Uterus (tissue), 2 donors: ENCODE results near the gene EHMT1.

Experiments
- POLR2A ChIP-seq, 2 donors: fragments of 450-650 bp; IDR thresholded peaks; one replicate each; pipeline ENCODE4 v1.6.1; 2016; ENCODE audit warnings: antibody characterized with exemption in 2 of 2, mild to moderate bottlenecking in 1 of 2, moderate library complexity in 1 of 2
- TF ChIP-seq, protein P1 (sequence below), 4 experiments: fragments of 200-600 bp in 2 of 4; fragments of 450-650 bp in 2 of 4; sonication (generic) in 2 of 4; IDR thresholded peaks; one replicate each; pipeline ENCODE4 v1.5.1; 2016 to 2019; ENCODE audit warnings: antibody characterized with exemption in 4 of 4, mild to moderate bottlenecking in 2 of 4, moderate library complexity in 1 of 4

DNA sequence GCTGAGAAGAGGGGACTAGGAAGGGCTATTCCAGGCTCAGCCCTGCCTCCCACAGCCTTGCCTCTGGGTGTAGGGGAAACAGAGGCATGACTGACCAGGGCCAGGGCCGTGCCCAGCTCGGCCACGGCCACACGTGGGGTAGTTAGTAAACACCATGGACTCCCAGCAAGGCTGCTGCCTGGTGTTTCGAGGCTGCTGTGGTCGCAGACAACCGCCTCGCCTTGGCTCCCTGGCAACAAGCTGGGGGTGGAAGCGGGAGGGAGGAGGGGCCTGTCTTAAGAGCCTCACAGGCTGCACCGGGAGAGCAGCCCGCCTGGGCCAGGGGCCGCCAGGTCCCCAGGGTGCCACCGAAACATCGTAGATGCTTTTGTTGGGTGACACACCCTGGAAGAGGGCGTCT lies 168.6 kb downstream of the EHMT1 start:
- TF ChIP-seq, protein P1, sequence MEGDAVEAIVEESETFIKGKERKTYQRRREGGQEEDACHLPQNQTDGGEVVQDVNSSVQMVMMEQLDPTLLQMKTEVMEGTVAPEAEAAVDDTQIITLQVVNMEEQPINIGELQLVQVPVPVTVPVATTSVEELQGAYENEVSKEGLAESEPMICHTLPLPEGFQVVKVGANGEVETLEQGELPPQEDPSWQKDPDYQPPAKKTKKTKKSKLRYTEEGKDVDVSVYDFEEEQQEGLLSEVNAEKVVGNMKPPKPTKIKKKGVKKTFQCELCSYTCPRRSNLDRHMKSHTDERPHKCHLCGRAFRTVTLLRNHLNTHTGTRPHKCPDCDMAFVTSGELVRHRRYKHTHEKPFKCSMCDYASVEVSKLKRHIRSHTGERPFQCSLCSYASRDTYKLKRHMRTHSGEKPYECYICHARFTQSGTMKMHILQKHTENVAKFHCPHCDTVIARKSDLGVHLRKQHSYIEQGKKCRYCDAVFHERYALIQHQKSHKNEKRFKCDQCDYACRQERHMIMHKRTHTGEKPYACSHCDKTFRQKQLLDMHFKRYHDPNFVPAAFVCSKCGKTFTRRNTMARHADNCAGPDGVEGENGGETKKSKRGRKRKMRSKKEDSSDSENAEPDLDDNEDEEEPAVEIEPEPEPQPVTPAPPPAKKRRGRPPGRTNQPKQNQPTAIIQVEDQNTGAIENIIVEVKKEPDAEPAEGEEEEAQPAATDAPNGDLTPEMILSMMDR (IDR thresholded peaks at IDR 0.05): no peak
- TF ChIP-seq POLR2A (IDR thresholded peaks at IDR 0.05): no peak
